AG08396 (cell line): ENCODE measurements around the gene LHX1.

Experiments
- DNase-seq: peaks from one replicate; pipeline ENCODE4 v3.0.0; 2012; ENCODE audit warnings: low spot score, mixed read lengths

The LHX1 gene

DNA sequence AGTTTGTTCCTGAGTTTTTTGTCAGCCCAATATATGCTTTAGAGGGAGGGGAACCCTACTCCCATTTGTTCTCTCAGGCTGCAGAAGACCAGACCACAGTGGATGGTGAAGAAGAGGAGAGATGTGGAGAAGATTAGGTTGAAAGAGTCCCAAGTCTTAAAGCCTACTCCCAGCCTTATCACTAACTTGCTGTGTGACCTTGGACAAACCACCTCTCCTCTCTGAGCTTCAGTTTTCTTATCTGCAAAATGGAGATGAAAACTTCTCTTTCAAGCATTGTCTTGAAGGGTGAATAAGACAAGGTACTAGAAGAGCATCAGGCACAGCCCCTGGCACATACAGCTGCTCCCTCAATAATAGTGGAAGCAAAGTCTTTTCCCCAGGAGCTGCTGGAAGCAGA is 15.1 kb upstream of the LHX1 start:
- no peak for DNase-seq

GRCh38 chr17:36923814-36924221 is 13.5 kb upstream of the LHX1 start:
- DNase-seq = no peak

DNA sequence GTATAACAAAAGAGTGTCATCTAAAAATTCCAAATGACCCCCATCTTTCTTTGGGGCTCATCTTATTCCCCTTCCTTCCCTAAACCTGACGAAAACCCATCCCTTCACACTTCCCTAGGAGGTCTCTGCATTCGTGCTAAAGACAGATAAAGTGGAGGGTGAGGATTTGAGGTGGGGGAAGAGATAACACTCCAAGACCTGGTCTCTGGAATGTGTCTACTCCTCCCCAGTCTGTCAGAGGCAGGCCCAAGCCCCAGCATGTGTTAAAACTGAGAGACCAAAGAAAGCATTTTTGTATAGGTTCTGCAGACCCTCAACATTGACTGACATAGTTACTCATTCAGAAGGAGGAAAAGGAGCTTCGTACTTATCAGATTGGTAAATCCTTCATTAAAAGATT is 11.0 kb upstream of the LHX1 start:
- DNase-seq = no peak

DNA sequence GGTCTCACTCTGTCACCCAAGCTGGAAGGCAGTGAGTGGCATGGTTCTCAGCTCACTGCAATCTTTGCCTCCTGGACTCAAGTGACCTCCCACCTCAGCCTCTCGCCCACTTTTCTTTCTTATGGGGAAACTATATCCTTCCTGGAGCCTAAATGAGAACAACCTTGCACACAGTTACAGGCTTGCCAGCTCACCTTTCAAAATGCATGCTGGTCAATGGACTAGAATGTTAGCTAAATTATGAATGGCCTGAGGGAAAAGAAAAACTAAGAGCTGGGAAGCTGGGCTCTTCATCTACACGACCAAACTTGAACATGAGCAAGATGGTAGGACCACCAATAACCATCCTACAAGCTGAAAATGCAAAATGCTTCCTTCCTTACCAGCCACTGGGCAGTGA is 10.6 kb upstream of the LHX1 start:
- DNase-seq = no peak

GRCh38 chr17:36928471-36929345 is 8.6 kb upstream of the LHX1 start:
- no peak for DNase-seq

DNA sequence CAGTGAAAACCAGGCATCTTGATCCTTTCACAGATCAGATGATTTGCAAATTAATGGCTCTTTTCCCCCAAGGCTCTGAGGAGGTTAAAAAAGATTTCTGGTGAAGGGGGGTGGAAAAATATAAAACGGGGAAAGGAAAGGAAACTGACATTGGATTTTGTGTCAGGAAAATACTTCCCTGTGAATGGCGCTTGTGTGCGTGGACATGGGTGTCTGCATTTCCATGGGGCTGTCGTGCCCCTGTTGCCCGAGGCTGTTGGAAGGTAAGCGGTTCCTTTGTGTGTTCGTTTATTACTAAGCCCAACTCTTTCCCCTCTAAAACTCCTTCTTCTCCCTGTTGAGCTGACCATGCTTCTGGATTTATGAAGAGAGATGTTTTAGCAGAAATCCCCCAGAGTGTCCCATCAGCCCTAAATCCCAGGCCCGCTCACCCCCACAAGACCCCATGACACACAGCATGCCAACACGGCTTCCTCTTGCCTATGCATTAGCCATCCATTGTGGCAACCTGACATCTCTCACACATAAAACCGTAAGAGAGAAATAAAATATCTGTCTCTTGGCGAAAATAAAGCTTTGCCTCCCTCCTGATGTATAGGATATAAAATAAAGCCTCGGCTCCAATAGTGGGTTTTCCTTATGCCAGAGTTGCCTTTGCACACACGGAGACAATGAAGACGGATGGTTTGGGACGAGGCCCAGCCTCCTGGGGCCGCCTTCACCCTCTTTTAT is 7.3 kb upstream of the LHX1 start:
- no peak for DNase-seq

DNA sequence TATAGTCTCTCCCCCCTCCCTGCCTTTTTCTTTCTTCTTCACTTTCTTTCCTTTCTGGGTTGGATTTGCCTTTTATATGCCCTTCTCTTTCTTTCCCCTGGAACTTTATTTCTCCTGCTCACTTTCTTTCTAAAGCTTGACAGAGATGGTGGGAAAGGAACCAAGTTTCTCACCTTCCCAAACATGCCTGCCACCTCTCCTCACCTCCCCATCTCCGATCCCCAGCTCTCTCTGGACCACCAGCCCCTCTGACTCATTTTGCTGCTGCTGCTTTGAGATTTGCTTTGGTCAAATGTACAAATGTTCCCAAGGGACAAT is 6.7 kb upstream of the LHX1 start:
- DNase-seq = no peak

DNA sequence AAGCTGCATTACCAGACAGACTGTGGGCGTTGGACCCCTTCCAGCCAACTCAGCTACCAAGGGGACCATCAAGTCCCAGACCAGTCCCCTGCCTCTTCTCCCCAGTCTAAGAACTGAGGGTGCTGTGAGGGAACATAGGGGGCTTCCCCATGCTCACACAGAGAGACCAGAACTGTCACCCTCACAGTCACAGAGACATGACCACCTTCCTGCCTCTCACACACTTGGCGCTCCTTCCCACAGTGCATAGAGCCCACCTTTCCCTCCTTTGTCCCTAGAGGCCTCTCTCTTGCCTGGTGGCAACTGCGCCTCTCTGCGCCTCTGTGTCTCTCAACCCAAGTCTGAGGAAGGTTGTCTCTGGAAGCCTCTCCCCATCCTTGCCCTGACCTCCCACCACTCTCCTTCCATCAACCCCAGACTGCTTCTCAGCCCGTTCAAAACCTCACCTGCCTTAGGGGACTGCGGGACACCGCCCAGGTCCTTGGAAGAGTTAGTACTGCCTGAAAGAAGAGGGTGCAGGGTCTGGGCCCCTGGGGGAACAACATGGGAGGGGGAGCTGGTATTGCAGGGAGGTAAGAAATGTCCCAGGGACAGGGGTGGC is 6.1 kb upstream of the LHX1 start:
- no peak for DNase-seq

DNA sequence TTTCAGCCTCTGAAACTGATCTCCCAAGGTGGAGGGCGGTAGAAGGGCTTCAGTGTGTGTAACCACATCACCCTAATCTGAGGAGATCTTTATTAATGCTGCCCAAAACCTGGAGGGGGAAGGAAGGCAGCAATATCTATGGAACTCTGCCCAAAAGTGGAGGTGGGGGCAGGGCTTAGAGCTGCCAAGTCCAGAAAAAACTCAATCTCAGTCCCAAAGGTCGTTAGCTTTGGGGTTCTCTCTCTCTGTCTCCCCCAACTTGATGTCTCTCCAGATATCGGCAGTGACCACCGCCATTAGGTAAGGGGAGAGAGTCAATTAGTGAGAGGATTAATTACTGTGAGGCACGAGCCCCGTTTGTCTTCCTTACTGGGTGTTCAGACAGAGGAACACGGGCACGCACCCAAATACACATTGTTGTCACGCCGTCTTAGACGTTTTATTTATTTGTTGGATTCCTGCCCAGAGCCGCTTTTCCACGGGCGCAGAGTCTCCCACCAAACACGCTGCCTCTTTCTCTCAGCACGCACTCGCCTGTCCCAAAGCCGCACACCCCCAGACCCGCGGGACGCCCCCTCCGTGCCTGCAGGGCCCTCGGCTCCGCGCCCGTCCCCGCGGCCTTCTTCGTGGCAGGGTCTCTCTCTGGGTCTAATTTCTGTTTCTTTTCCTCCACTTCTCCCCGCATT is 5.4 kb upstream of the LHX1 start:
- peak; percentile 39 for DNase-seq

- DNase-seq = no peak
Observed at GRCh38 chr17:36932383-36932693, 4.9 kb upstream of the LHX1 start.

DNA sequence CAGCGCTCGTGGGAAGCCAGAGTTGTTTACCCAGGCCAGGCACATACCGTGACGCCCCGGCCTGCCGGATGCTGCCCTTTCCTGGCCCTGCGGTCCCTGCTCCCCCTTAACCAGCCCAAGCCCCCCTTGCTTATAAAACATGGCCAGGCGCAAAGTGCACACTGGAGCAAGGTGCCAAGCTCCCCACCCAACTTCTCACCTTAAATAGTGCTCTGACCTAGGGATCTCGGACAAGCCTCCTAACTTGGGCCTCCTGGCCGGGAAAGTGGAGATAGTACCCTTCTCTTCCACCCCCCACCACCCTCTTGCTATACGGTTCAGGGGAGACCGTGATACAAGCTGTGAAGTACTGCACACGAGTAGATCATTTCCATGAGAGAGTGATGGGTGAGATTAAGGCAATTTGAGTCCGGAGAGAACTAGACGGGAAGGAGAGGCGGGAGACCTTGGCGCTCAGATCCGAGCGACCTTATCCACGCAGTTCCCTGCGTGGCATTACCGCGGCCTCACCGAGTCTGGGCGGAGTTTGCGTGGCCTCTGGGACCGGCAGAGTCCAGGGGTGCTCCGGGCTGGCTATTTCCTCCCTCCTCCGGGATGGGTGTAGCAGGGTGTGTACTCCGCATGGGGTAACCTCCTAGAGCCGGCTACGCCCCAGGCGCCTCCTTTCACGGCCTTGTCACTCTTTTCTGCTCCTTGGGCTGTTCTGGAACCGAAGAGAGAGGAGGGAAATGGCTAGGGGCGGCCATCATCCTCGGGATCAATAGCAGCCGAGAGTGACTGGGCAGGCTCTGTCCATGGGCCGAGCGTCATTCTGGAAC is 4.4 kb upstream of the LHX1 start:
- peak; percentile 34 for DNase-seq

DNA sequence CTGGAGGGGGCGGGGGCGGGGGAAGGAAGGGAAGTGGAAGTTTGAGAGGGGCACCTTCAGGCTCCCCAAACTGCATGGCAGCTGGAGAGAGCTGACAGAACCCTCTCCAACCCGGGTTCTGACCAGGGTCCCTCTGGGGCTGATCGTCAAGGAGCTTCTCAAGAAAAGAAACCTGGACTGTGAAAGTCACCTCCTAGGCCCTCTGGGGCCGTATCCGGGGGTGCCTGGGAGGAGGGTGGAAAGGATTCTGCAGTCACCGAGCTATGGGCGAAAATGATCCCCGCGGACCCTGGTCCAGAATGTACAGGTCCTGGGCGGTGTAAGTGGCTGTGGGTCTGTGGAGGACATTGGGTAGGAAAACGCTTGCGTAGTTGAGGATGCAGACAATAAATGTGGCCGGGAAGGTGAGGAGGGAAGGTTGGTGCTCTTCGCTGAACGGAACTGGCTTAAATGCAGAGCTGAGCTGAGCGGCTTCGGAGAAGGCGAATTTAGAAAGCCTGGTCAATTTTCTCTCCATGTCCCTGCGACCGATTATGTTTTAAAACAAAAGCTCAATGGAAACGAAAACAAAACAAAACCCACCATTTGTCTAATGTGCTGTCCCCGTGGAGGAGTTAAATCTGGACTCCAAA is 3.6 kb upstream of the LHX1 start:
- DNase-seq = no peak

GRCh38 chr17:36934144-36934691 is 3.1 kb upstream of the LHX1 start:
- DNase-seq = no peak

GRCh38 chr17:36934692-36935630 is 2.3 kb upstream of the LHX1 start:
- DNase-seq = peak; percentile 30

DNA sequence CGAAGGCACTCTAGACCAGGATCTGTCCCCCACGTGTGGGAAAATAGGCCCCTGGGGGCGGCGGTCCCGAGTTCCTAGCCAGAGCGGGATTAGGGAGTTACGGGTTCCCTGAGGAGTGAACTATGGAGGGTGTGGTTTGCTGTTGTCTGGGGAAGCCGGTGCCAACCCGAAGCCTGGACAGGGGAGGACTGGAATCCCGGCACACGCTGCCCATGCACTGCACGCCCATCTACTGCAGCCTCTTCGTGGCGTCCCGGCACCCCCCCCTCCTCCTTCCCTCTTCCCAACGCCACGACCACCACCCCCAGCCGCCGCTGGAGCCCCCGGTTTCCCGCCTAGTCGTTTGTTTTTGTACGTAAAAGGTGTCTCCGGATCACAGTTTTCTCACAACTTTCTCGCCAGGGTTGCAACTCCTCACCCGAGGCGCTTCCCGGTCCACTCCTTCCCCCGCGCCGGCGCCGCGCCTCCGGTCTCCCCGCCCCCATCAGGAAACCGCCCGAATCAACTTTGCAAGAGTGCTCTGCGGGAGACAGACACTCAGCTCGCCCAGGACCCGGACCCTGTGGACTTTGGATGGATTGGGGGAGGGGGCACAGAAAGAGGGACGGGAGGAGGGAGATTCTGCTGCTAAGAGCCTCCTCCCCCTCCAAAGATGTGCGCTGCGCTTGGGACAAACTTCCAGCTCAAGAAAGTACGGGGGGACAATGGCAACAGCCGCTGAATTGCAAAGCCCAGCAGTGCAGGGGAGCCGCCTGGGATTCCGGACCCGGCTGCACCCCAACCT is 1.4 kb upstream of the LHX1 start:
- peak; percentile 31 for DNase-seq

DNA sequence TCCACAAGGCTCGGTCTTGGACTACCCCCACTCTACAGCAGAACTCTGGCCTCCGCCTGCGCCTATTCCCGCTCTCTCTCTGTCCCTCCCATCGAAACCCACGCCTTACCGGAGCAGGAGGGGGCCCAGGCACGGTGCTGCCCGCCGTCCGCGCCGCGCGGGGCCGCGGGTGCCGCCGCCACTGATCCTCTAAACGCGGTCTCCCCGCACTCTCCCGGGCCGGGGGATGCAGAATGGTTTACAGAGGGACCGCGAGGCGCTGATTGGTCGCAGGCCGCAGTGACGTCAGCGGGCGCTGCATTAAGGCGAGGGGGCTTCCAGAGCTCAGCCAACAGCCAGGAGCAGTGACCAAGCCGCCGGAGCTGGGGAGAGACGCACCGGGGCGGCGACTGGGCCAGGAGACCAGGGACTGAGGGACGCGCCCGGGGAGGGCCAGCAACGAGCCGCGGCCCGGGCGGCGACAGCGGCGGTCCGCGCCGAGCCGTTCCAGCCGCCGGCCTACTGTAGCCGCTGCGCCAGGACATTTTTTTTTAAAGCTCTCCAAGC is 747 bp upstream of the LHX1 start:
- no peak for DNase-seq

GRCh38 chr17:36937959-36938565 is 787 bp downstream of the LHX1 start:
- DNase-seq = no peak

DNA sequence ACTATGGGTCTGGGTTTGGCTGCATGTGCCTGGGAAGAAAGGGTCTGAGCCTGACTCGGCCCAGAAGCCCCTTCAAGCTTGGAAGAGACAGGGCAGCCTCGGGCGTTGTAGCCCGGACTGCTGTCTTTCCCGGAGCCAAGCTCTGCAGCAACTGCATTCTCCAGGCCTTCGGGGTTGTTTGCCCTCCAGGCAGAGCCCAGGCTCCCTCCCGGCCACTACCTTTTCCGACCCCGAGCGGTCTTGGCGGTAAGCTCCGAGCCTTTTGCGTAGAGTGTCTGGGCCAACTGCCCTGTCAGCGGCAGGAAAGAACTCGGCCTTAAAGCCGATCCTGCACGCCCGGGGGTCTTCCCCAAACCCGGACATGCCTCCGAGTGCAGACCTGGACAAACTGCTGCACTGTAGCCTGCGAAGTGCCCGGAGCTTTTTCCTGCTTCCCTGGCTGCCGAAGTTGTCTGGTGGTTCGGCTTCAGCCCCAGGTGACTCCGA is 1.3 kb downstream of the LHX1 start:
- DNase-seq = peak; percentile 7
